Progenitor cell of endocrine pancreas (in vitro differentiated cells): ENCODE results near the gene LRRC10B. TPM values are rescaled to one million over a fixed set of nuclear protein-coding genes. Genes with fewer than 3 reads are reported as not detected.
A peak's percentile ranks its signal among the peaks of the same experiment; 100 is the strongest.

Source experiments
- DNase-seq: peaks from one replicate; pipeline ENCODE4 v3.0.0; 2021; ENCODE audit warnings: low spot score; ENCODE audit not compliant: unreplicated experiment
- H3K27ac Mint-ChIP-seq: 2 replicates; pipeline ENCODE4 v1.8.0; 2021; ENCODE audit warnings: mild to moderate bottlenecking, moderate library complexity, mixed read lengths
- H3K27me3 Mint-ChIP-seq: 2 replicates; pipeline ENCODE4 v1.8.0; 2021; ENCODE audit warnings: mixed read lengths
- H3K36me3 Mint-ChIP-seq: 2 replicates; pipeline ENCODE4 v1.8.0; 2022; ENCODE audit warnings: mixed read lengths; ENCODE audit not compliant: insufficient read depth
- H3K4me1 Mint-ChIP-seq: 2 replicates; pipeline ENCODE4 v1.8.0; 2021; ENCODE audit warnings: low read depth, mixed read lengths
- H3K4me3 Mint-ChIP-seq: 2 replicates; pipeline ENCODE4 v1.8.0; 2021; ENCODE audit warnings: low read depth, mild to moderate bottlenecking, moderate library complexity, mixed read lengths
- H3K9me3 Mint-ChIP-seq: 2 replicates; pipeline ENCODE4 v1.8.0; 2021; ENCODE audit warnings: low read depth, mixed read lengths
- microRNA-seq: library from miRNA; unstranded; fragments of <30 nt; microRNA quantifications from one replicate; pipeline ENCODE4 v1.1.0, GENCODE V29; 2020; ENCODE audit warnings: borderline number of aligned reads; ENCODE audit not compliant: unreplicated experiment
- total RNA-seq: library from RNA; stranded (reverse); gene quantifications from 2 replicates; pipeline ENCODE4 v1.2.1, GENCODE V29; 2021
- TF ChIP-seq, protein P1 (sequence below): fragments of 200-600 bp; sonication (generic); IDR thresholded peaks from one replicate; pipeline ENCODE4 v1.5.0; 2021; ENCODE audit warnings: antibody characterized with exemption, mild to moderate bottlenecking; ENCODE audit not compliant: unreplicated experiment

Gene LRRC10B
- total RNA-seq, 1 donor from 2014 or later = 2.0 TPM

DNA sequence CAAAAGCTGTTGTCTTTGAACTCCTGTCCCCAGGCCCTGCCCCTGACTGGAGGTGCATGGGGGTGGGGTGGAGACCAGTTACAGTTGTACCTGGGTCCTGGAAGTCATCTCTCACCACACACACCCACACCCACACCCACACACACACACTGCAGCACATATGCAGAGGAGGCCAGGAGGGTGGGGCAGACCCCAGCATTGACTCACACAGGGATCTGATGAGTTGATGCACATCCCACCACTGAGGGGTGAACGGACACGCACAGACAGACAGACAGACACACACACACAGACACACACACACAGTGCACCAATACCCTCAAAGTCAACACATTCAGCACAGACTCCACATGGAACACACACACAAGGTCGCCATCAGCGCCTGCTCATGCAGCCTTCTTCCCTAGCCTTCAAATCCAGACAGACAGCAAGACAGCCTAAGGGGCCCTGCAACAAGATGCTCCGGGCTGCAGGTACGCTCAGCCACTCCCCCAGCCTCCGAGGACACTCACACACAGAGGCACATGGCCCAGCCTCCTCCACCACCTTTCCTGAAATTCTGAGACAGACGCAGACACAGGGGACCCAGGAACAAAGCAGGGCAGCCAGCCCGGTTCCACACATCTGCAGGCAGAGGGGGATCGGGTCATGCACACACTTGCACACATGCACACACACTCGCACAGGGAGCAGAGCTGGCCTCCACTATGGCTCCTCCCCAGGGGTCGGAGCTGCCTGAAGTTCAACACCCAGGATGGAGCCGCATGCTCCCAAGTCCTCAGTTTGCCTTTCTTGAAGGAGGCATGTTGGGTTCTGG is 45.8 kb downstream of the LRRC10B start:
- Mint-ChIP-seq H3K4me3 (no peak overlapping the region), H3K27me3 (peaks cover 53% of the 10 kb centered on the region), H3K9me3 (no peaks in the 10 kb centered on the region), H3K27ac (no peak overlapping the region), H3K4me1 (peaks cover 10% of the 10 kb centered on the region), H3K36me3 (no peaks in the 10 kb centered on the region)
- TF ChIP-seq, protein P1, sequence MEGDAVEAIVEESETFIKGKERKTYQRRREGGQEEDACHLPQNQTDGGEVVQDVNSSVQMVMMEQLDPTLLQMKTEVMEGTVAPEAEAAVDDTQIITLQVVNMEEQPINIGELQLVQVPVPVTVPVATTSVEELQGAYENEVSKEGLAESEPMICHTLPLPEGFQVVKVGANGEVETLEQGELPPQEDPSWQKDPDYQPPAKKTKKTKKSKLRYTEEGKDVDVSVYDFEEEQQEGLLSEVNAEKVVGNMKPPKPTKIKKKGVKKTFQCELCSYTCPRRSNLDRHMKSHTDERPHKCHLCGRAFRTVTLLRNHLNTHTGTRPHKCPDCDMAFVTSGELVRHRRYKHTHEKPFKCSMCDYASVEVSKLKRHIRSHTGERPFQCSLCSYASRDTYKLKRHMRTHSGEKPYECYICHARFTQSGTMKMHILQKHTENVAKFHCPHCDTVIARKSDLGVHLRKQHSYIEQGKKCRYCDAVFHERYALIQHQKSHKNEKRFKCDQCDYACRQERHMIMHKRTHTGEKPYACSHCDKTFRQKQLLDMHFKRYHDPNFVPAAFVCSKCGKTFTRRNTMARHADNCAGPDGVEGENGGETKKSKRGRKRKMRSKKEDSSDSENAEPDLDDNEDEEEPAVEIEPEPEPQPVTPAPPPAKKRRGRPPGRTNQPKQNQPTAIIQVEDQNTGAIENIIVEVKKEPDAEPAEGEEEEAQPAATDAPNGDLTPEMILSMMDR = no peak
- DNase-seq = no peak

DNA sequence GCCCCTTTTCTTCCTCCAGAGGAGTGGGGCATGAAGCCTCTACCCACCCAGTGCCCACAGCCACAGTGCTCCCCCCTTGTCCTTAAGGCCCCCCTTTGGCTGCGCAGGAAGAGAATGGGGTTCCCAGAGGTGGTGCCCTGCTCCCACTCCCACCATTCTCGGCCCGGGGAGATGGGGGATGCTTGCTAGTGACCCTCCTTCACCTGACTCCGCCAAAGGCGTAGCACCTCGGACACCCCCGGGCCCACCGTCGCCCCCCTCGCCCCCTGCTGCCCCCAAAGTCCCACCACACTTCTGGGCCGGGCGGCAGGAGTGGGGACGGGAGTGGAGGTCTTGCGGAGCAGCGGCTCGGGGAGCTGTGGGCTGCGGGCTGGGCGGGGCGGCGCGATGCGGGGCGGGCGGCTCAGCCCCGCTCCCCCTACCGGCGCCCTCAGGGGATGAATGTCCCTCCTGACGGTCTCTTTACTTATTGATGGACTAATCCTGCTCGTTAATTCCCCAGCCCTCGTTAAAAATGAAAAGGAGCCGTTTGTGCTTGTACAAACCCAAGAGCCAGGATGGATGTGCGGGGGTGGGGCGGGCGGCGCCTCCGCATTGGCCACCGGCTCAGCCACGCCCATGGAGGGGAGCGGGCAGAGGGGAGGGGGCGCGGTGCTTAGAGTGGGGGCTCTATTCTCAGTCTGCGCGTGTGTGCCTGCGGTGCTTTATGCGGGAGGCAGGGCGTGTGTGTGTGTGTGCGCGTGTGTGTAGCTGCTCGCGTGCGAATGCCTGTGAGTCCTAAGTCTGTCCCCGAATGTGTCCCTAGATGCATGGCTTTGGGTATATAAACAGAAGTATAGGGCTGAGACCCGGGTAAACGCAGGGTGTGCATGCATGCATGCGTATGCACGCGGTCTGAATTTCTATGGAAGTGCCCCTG is 46.8 kb downstream of the LRRC10B start:
- Mint-ChIP-seq H3K4me3 (peak overlapping the region; percentile 29), H3K36me3 (no peaks in the 10 kb centered on the region), H3K9me3 (no peaks in the 10 kb centered on the region), H3K4me1 (peaks cover 10% of the 10 kb centered on the region), H3K27me3 (peaks cover 59% of the 10 kb centered on the region), H3K27ac (no peak overlapping the region)
- no peak for DNase-seq
- TF ChIP-seq, protein P1 = peak; percentile 58

DNA sequence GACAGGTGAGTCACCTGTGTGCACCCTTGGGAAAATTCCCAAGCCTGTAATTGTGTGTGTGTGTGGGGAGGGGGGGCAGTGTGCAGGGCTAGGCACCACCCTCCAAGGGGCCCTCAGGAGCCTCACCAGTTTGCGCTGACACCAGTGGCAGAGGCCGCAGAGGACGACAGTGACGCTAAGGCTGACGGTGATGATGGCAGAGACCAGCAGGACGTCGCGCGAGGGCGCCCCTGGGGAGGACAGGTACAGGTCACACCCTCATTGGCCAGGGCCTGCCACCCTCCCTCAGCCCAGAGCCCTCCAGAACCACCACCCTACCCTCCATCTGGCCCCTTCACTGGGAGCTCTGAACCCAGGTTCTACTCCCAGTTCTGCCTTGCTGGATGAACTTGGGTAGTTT is 47.4 kb downstream of the LRRC10B start:
- Mint-ChIP-seq H3K36me3 (no peaks in the 10 kb centered on the region), H3K4me1 (peaks cover 10% of the 10 kb centered on the region), H3K27me3 (peaks cover 65% of the 10 kb centered on the region), H3K27ac (no peak overlapping the region), H3K4me3 (no peak overlapping the region), H3K9me3 (no peaks in the 10 kb centered on the region)
- TF ChIP-seq, protein P1 = no peak
- DNase-seq = no peak

DNA sequence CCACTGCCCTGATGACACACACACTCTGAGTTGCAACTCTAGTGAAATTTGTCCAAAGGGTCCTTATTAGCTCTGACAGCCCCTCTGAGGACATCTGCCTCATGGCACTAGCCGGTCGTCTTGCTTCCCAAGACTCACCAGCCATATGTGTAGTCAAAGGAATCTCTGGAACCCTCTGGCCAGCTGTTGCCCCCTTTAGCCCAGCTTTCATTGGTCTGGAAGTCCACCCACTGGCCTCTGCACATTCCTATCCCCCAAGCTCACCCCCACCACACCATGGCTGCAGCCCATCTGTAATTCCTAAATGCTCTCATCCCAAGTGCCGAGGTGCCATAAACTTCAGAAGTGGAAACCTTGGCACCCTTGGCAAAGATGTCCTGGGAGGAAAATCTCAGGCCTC is 48.1 kb downstream of the LRRC10B start:
- Mint-ChIP-seq H3K9me3 (no peaks in the 10 kb centered on the region), H3K27ac (no peak overlapping the region), H3K36me3 (no peaks in the 10 kb centered on the region), H3K4me1 (peaks cover 10% of the 10 kb centered on the region), H3K27me3 (peaks cover 65% of the 10 kb centered on the region), H3K4me3 (no peak overlapping the region)
- DNase-seq = no peak
- TF ChIP-seq, protein P1 = no peak

Small RNA genes within 50 kb of the gene (microRNA-seq; reads per million reads assigned to microRNA genes)
- not detected for gene MIR4488

Other genes with a start within 250 kb of the LRRC10B start
- gene VWCE, start 213.4 kb upstream of the LRRC10B start, total RNA-seq = 34.0 and 40.1 TPM in 2 replicates
- gene DDB1, start 175.6 kb upstream of the LRRC10B start, total RNA-seq = 251 and 254 TPM in 2 replicates
- gene TKFC, start 175.5 kb upstream of the LRRC10B start, total RNA-seq = 68.1 and 78.8 TPM in 2 replicates
- 44.3 and 45.3 TPM in 2 replicates for gene CYB561A3, start 146.9 kb upstream of the LRRC10B start, total RNA-seq
- 45.9 and 46.7 TPM in 2 replicates for gene TMEM138, start 146.4 kb upstream of the LRRC10B start, total RNA-seq
- 20.6 and 22.2 TPM in 2 replicates for gene TMEM216, start 116.2 kb upstream of the LRRC10B start, total RNA-seq
- gene CPSF7, start 78.8 kb upstream of the LRRC10B start, total RNA-seq = 133 and 134 TPM in 2 replicates
- gene SDHAF2, start 78.6 kb upstream of the LRRC10B start, total RNA-seq = 42.2 and 42.9 TPM in 2 replicates
- 10.3 and 11.7 TPM in 2 replicates for gene SYT7, start 72.3 kb downstream of the LRRC10B start, total RNA-seq
- 8.7 and 9.3 TPM in 2 replicates for gene DAGLA, start 171.6 kb downstream of the LRRC10B start, total RNA-seq
- gene MYRF, start 243.9 kb downstream of the LRRC10B start, total RNA-seq = 117 and 128 TPM in 2 replicates